Stimulated activated CD4-positive, alpha-beta T cell treated with anti-CD3 and anti-CD28 coated beads, Interleukin-2, amount 100 ng/mL, for 48 hours (primary cell): ENCODE data around the gene MFSD6.
"Not testable (repeated sequence)": the region's sequence is repeated elsewhere in the genome, so short reads cannot be mapped to it uniquely, and the experiment has no call there.

Experiments
- DNase-seq, 2 donors: peaks; one replicate each; pipeline ENCODE4 v3.0.0-alpha.2; 2020

Gene MFSD6

DNA sequence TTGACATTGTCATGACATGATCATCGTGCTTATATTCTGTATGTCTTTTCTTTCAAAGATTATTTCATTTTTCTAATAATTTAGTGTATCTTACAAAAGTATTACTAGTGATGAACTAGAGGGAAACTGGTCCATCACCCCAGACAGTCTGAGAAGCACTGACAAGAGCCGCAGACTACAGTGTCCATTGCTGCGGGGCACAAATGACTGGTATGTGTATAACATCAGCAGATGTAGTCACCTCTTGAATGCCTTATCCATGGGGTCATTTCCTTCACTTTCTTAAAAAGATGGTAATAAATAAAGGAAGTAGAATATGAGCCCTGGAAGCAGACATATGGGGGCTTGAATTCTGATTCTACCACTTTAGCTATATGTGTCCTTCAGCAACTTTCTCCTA, 96.8 kb downstream of the MFSD6 start:
- DNase-seq: no peak

DNA sequence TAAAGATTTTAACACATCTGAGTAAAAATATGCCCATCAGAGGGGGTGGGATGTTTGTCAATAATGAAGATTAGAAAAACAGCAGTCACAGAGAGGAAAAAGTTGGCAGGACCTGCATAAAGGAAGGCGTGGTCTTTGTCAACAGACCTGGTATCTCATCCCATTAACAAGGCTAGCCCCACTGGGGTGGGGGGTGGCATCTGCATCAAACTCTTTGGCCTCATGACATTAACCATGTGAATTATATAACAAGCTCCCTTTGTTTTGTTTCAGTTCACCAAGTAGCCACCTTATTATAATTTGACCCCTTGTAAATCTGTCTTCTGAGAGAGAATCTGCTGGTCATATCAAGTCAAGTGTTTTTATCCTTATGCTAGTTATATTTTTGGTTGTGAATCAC, 97.5 kb downstream of the MFSD6 start:
- no peak for DNase-seq

DNA sequence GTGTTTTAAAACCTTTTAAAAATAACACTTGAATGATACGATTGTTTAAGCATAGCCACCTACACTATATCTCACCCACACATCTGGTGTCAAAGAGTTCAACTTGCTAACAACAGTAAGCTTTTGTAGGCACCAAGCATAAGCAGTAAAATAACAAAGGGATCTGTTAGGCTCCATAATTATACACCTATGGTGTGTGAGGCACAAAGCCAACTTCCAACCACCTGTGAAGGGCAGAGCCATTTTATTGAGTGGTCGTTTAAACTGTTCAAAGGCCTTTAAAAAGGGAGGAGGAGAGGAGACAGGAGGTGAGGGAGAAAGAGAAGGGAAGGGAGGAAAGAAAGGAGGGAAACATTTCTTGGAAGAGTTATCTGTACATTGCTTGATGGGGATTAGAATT, 98.5 kb downstream of the MFSD6 start:
- DNase-seq: no peak

DNA sequence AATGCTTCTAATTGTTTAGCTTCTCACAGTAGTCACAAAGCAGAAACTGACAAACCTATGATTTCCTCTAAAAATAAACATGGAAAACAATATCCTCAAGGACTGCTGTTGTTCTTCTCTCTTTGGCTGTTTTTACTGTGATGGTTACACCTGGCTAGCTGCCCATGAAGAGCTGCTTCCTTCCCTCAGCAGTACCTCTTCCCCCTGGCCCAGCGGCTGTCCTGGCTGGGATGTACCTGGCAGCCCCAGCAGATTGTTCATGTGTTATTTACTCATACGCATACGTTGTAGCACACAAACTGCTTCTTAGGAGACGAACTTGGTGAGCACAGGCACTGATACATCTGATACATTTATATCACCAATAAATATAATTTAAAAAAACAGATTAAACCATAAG, 99.0 kb downstream of the MFSD6 start:
- DNase-seq: no peak

DNA sequence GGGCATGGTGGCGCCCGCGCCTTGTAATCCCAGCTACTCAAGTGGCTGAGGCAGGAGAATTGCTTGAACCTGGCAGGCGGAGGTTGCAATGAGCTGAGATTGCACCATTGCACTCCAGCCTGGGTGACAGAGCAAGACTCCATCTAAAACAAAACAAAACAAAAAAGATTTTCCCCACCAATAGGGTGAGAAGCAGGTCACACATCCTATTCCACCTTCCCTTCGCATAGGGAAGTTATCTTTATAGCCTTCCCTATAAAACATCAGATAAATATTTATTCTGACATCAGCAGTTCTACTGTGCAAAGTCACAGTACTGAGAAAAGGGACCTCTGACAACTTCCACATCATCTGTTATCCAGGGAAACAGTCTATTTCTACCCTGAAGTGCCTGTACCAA, 101.7 kb downstream of the MFSD6 start:
- DNase-seq: not testable (repeated sequence)

DNA sequence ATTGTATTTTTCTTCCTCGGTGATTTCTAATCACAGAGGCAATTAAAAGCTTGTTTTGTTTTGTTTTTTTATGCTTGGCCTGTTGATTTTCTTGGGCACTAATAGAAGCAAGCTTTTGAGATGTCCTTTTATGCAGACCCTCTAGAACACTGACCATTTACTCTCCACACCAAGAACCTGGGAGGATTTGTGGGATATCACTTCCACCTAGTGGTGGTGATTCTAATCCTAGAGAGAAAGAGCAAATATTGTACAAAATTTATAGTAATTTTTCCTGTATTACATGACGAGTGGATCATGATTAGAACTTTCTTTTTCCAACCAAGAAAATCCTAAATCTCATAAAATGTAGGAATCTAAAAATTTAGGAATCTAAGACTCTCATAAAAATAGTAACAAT, 102.9 kb downstream of the MFSD6 start:
- no peak for DNase-seq

DNA sequence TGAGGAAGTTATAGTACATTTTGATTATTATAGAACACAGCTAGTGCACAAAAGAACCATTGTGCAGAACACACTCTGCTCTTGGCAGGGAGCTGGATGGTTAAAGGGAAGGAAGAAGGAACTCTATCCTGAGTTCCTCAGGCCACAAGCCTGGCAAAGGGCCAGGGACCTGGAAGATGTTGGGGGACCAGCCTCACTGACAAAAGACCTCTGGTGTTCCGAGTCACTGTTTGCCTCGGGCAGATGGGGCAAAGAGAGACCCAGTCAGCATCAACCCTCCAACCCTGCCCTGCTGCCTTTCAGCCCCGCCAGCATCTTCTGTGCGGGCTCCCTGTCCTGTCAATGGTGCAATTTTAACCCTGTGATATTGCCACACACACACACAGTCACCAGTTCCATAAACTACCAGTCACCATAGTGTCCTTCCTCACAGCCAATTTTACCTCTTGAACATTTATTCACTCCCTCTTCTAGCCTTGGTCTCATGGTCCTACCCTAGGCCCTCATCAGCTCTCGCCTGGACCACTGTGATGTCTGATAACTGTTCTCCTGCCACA, 104.5 kb downstream of the MFSD6 start:
- DNase-seq: no peak

DNA sequence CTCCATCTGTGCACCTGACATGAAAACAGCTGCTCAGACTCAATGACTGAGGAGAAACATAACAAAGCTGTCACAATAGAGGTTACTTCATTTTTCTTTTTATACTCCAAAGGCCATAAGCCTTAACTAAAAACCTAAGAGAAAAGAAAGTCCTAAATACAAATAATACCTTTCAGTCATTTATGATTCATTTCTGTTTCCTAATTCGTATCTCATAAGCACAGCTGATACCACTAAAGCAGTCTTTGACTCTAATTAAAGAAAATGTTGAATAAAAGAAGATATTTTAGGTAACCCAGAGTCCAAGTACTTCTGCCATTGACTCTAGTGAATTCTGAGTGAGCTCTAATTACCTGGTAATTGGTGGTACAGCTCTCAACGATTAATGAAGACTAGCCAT, 105.7 kb downstream of the MFSD6 start:
- no peak for DNase-seq

DNA sequence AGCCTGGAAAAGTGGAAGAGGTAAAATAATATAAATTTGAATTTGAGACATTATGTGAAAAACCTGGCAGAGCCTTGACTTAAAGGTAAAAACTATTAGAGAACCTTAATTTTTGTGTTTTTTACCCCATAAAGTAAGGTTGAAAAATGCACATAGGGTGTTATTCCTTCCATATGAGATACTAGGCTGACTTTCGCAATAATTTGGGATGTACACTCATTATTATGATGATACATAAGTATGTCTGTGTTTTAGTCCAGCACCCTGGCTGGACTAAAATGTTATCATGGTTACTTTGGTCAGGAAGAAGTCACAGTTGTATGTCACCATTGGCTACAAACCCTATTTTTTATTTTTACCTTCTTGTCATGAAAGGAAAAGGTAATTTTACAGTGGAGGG, 106.5 kb downstream of the MFSD6 start:
- no peak for DNase-seq

DNA sequence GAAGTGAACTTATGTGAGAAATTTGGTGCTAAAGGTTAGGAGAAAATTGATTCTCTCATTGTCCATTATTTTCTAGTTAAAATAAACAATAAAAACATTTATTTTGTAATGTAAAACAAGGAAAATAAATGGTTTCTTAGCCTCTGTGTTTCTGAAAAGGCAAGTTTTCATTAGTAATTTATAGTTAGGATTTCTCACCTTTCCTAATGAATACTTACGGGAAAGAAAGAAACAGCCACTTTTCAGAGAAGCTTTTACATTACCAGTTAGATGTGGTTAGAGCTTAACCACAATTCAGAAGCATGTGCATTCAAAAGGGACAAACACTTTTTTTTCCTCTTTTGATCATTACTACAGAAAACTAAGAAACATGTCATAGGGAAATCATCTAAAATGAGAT, 107.5 kb downstream of the MFSD6 start:
- DNase-seq: no peak

DNA sequence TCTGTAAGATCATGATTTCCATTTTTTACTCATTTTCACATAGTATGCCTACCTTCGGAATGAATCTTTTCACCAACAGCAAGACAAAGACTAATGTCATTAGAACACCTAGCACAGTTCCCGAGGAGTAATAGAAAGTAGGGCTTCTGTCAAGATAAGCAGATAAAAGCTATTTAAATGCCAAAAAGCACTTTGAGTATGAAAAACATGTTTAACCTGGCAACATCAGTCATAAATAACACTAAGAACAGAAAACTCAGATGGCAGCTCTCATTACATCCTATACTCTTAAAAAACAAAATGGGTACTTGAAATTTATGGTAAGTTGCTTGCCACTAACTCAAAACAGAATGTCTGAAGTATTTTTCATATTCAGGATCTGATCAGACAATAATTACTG, 109.3 kb downstream of the MFSD6 start:
- DNase-seq: no peak

DNA sequence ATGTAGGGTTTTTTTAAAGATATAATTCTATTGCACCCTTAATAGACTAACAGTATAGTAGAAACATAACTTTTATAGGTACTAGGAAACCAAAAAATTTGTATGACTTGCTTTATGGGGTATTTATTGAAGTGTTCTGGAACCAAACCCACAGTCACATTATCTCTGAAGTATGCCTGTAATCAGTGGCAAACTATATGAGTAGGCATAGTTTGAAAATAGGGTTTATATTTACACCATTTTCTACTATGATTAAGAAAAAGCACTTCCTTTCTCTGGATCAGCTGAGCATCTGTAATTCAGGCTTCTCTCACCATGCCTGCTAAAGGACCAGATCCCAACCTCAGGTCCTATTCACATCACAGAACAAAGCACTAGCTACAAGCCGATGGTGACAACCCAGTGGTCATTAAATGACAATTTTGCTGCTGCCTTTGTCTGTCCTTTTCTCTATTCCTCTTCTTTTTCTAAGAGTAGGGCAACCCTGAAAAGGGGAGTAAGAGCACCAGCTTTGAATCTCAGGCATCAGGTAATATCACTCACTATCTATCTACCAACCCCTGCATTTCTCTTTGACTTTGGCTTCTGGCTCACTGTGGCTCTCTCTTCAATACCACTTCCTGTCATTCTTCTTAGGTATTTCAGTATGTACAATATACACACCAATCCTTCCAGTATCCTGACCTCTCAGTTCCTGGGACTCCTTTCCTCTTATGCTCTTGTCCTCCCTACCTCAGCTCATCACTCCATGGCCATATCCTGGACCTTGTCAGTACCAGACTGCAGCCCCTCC, 112.0 kb downstream of the MFSD6 start:
- no peak for DNase-seq

DNA sequence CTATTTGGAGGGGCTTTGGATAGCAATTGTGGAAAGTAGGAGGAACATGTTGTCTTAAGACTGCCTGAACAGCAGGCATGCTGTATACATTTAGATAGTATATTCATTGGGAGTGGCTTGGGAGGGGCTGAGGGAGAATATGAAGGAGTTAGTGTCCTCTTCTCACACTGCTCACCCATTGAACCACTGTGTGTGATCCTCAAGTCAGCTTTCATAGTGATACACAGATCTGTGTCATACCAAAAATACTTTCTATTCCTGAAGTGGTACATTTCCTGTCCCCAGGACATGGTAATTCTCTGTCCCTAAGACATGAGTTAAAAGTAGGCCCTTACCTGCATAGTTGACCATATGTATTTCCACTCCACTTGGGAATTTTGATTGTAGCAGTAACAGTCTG, 116.8 kb downstream of the MFSD6 start:
- no peak for DNase-seq

DNA sequence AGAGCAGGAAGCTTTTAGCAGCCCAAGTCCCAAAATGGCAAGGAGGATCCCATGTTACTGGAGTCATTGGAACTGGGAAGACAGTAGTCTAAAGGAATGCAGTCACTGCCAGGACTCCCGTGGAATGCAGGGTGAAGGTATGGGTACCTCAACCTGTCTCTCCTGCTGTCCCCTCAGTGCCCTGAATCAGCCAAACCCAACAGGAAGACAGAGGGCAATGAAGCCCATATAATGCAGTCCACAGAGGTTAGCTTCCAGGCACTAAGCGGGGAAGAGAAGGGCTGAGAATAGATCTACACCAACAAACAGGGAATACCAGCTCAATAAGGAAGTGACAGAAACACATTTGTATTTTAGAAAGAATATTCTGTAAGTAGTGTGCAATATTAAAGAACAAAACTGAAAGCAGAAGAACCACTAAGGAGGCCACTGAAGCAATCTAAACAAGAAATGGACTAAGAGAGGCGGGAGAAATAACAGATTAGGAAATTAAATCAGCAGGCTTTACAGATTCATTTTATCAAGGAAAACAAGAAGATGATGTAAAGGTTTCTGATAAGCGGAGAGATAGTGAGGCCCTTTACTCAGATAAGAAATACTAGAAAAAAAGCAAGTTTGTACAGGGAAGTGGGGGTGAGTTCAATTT, 118.1 kb downstream of the MFSD6 start:
- DNase-seq: no peak

DNA sequence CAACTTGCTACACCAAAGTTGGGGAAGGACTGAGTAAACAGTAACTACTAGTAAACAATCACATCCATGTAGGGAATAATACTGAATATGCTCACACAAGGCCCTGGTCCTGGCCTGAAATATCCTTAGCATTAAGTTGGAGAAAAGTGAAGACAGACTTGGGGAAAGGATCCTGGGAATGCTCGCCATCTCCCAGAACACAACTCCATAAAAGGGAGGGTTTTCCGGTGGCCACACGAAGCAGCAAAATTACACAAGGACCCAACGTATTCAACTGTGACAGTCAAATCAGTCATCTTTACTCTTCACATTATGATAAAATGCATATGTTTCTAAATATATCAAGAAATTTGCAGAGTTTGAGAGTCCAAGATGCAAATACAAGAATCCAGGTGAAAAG, 119.1 kb downstream of the MFSD6 start:
- DNase-seq: no peak

DNA sequence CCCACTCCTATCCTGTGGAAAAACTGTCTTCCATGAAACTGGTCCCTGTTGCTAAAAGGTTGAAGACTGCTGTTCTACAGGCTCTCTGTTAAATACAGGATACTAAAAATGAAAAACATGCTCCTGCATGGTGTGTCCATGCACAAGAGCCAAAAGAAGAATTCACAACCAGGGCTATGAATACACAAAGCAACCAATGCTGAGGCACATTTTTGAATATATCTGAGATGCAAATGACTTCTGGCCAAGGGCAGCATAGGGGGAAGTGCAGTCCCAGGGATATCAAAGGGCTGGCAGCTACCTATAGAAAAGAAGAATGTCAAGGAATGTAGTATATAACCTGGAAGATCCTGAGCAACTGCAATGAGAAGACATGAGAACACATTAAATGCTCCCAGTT, 119.8 kb downstream of the MFSD6 start:
- no peak for DNase-seq

DNA sequence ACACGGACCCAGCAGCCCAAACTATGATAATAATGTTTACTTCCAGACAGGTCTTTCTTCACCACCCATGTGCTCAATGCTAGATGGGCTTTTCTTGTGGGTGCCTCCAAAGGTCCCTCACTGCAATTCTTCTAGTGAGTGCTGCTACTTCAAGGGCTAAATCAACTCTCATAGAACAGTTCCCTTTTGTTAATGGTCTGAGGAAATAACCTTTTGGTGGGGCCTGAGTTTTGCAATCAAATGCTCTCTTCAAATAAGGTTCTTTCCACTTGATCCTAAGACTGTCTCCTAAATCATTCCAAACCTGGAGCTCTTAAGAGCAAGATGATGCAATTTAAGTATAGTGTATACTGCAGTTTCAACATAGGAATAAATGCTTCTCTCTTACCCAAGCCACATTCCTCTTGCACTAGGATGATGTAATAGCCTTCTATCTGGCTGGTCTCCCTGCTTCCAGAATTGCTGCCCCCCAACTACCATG, 120.4 kb downstream of the MFSD6 start:
- no peak for DNase-seq

DNA sequence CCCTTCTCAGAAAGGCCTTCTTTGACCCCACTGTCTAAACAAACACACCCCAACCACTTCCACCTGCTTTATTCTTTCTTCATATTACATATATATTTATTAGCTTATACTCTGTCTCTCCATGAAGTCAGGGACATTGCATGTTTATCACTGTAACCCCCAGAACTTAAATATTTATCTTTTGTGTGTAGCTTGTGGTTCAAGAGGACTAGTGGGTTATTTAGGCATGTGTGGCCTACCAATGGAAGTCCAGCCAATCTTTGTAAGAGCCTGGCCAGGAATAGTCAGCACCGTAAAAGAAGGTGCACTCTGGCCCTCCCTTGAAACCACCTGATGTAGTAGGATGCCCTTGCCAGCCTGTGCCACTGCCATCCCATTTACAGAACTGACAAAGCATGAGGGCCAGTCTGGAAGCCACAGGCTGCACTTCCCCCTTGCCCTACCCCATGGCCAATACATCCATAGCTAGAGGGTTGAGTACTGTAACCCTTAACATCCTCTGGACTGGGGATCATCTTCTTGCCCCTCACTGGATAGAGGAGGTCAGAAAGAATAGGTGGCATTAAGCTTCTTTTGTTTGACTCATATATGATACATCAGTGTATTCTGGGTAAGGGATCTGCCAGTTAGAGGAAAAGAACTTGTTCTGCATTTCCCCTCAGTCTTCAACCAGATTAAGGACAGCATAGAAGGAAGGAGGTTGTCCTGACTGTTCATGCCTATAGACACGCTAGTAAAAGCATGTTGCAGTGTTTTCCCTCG, 121.5 kb downstream of the MFSD6 start:
- no peak for DNase-seq

DNA sequence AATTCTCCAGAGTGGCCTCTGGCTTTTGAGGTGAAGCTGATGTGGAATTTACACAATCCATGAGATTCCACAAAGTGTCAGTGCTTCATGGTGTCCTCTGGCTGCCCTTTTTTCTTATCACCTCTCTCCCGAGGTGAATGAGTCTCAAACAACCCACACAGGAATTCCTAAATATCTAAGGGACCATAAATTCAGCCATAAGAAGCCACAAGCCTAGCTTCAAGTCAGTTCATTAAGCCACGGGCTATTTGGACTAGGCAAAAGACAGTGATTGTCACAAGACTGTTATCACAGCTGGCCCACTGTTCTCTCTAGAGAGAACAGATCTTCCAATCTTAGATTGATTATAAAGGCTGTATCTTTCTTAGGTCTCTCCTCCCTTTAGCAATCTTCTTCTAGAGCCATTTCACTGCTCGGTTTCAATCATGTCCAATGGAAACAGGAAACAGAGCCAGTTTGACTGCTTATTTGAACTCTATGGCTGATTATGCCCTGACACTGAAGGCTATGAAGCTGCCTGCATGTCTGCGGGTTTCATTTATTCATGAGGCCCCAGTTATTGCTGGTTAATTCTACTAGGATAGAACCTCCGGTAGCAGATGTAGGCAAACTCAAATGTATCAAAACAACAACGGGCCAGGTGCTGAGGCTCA, 122.2 kb downstream of the MFSD6 start:
- no peak for DNase-seq

DNA sequence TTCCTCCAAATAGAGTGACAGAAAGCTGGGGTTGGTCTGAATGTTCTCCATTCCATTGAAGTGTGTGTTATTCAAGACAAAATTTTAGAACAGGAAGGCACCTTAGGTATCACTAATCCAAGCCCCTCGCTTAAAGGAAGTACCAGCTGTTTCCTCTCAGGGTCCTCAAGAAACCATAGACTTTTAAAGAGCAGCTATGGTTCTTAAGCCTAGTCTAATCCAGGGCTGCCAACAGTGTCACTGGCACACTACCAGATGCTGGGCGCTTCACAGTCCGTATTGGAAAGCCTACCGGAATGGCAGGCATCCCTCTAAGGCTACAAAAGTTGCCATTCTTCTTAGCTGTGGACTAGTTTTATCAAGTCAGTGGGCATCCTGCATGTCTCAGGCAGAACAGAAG, 124.4 kb downstream of the MFSD6 start:
- no peak for DNase-seq

DNA sequence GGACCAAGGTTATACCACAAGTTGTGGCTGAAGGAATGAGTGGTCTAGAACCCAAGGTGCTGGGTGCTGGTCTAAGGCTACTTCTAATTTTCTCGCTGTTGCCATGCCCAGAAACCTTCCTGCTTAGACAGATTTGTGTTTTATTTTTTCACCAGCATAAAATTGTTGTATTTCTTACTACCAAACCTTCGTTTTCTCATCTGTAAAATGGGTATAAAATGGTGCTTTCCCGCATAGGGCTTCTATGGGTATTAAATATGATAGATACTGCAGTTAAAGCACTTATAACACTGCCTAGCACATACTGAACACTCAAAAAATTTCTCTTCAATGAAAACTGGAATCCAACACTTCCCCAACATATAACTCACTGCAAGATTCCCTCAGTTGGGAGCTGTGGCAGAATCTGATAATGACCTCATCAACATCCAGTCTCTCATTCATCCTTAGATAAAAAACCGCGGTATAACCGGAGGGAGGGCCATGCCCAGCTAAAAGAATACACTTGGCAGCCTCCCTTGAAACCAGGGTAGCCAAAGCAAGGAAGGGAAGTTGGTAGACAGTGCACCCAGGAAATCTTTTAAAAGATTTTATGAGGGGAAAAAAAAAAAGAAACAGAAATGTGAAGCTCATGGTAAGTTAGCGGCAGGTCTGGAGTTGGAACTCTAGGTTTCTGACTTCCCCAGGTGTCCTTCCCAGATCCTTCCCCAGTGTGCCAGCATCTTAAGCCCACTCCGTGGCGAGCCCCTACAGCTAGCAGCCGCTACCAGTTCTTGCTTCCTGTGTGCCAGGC, 125.2 kb downstream of the MFSD6 start:
- DNase-seq: peak; percentile 32 to 41

DNA sequence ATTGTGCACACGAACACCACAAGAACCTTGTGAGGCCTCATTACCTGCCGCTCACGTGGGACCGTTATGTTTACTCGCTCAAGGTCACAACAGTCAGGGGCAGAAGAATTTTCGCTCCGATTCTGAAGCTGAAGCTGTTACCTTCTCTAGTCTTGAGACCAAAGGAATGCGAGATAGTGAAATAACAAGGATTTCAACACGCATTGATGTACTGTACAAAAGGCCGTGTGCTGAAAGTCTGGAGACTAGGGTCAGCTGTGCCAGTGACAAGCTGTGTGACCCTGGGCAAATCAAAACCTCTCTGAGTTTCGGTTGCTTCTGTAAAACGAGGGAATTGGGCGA, 125.8 kb downstream of the MFSD6 start:
- no peak for DNase-seq
